DMS53 (cell line): Measurements from ENCODE around the gene RNF123.

Experiments
- DNase-seq: peaks from one replicate; lab custom pipeline; 2025; lab: John Stamatoyannopoulos, UW

RNF123 gene

GRCh38 chr3:49658711-49659110, 30.6 kb upstream of the RNF123 start:
- no peak for DNase-seq

GRCh38 chr3:49659756-49660155, 29.6 kb upstream of the RNF123 start:
- no peak for DNase-seq

- no peak for DNase-seq
Observed at GRCh38 chr3:49661281-49661680, 28.1 kb upstream of the RNF123 start.

- DNase-seq, result no peak
Observed at GRCh38 chr3:49662021-49662420, 27.3 kb upstream of the RNF123 start.

- DNase-seq, result no peak
Observed at GRCh38 chr3:49662720-49663413, 26.5 kb upstream of the RNF123 start.

- DNase-seq, result no peak
Observed at GRCh38 chr3:49663831-49664230, 25.5 kb upstream of the RNF123 start.

GRCh38 chr3:49664300-49664699, 25.1 kb upstream of the RNF123 start:
- no peak for DNase-seq

GRCh38 chr3:49665822-49666519, 23.4 kb upstream of the RNF123 start:
- DNase-seq, result peak; percentile 11

GRCh38 chr3:49666592-49666991, 22.8 kb upstream of the RNF123 start:
- DNase-seq, result no peak

GRCh38 chr3:49667701-49668413, 21.5 kb upstream of the RNF123 start:
- no peak for DNase-seq

- DNase-seq, result no peak
Observed at GRCh38 chr3:49668414-49668797, 21.0 kb upstream of the RNF123 start.

GRCh38 chr3:49668861-49669260, 20.5 kb upstream of the RNF123 start:
- peak; percentile 41 for DNase-seq

- no peak for DNase-seq
Observed at GRCh38 chr3:49669352-49669751, 20.0 kb upstream of the RNF123 start.

GRCh38 chr3:49670940-49671290, 18.4 kb upstream of the RNF123 start:
- DNase-seq, result no peak

- no peak for DNase-seq
Observed at GRCh38 chr3:49671291-49672288, 17.8 kb upstream of the RNF123 start.

- no peak for DNase-seq
Observed at GRCh38 chr3:49673121-49673714, 16.1 kb upstream of the RNF123 start.

- no peak for DNase-seq
Observed at GRCh38 chr3:49673715-49674496, 15.5 kb upstream of the RNF123 start, which contains the start of gene APEH. Gene APEH, plus strand, starts transcription at chr3:49674351. Its CDS starts 51 bp downstream, at chr3:49674402.

GRCh38 chr3:49674497-49674983, 14.8 kb upstream of the RNF123 start:
- no peak for DNase-seq

GRCh38 chr3:49675912-49676311, 13.4 kb upstream of the RNF123 start:
- no peak for DNase-seq

GRCh38 chr3:49680493-49681231, 8.7 kb upstream of the RNF123 start:
- DNase-seq, result no peak
